Fibroblast of villous mesenchyme (primary cell): ENCODE measurements around the gene OR8J1. TPM values are rescaled to one million over a fixed set of nuclear protein-coding genes. Genes with fewer than 3 reads are reported as not detected.
"Not testable (repeated sequence)": the region's sequence is repeated elsewhere in the genome, so short reads cannot be mapped to it uniquely, and the experiment has no call there.

Experiments used
- DNase-seq: peaks from one replicate; pipeline ENCODE4 v3.0.0-alpha.2; 2010; ENCODE audit warnings: low read depth
- H3K4me3 ChIP-seq: 2 replicates; pipeline ENCODE4 v1.5.1; 2011; ENCODE audit warnings: low read depth, mild to moderate bottlenecking, low read length
- CTCF ChIP-seq: IDR thresholded peaks from 2 replicates; pipeline ENCODE4 v1.5.1; 2012; ENCODE audit warnings: low read depth, mild to moderate bottlenecking, low read length; ENCODE audit not compliant: insufficient read depth
- total RNA-seq: library from RNA; depleted of rRNA; stranded (reverse); fragments of >200 nt; gene quantifications from 2 replicates; pipeline ENCODE4 v1.2.3, GENCODE V29; 2012

Gene OR8J1
- total RNA-seq, 1 donor, result not detected

DNA sequence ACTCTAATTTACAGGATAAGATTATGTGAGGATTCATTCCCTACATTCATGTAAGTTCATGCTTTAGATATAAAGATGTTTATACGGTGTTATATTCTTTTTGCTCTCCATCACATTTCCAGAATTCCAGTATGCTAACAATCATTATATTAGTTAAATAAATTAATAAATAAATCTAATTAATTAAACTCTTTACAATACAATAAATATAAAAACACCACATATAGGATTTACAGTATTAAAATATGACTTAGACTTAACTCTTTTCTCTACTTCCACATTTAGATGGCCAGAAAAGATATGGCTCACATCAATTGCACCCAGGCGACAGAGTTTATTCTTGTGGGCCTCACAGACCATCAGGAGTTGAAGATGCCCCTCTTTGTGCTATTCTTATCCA lies 21.2 kb downstream of the OR8J1 start, which contains the start of gene OR8U1:
Gene OR8U1 (plus strand): TSS at position 301 of the 400 bp plus-strand sequence. CDS start 0 bp downstream, at position 301.
- no peak for DNase-seq
- no peak within 1 kb of the TSS for H3K4me3 ChIP-seq
- no peak for TF ChIP-seq CTCF

DNA sequence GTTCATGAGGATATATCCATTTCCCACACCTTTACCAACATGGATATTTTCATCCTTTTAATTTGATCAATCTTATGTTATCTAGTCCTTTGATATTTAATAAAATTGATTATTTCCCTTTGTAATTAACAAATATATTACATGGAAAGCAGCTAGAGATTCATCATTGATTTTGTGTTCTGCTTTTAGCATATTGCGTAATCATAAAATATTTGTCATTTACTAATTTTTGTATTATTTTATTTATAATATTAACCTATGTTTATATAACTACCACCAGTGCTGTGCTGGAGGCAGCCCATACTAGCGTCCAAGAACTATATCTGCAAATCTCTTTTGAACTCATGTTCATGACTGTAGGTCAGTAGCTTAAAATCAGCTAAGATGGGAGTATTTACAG lies 26.0 kb downstream of the OR8J1 start:
- no peak for TF ChIP-seq CTCF
- DNase-seq, result no peak
- no peak overlapping the region for H3K4me3 ChIP-seq

- no peak for TF ChIP-seq CTCF
Observed at GRCh38 chr11:56394381-56394780, 40.3 kb downstream of the OR8J1 start.

GRCh38 chr11:56396047-56396446 lies 42.0 kb downstream of the OR8J1 start:
- no peak for DNase-seq
- TF ChIP-seq CTCF, result no peak
- no peak overlapping the region for H3K4me3 ChIP-seq

More at GRCh38 chr11:56394381-56394780, 40.3 kb downstream of the OR8J1 start:
- no peak overlapping the region for H3K4me3 ChIP-seq
- DNase-seq, result no peak

DNA sequence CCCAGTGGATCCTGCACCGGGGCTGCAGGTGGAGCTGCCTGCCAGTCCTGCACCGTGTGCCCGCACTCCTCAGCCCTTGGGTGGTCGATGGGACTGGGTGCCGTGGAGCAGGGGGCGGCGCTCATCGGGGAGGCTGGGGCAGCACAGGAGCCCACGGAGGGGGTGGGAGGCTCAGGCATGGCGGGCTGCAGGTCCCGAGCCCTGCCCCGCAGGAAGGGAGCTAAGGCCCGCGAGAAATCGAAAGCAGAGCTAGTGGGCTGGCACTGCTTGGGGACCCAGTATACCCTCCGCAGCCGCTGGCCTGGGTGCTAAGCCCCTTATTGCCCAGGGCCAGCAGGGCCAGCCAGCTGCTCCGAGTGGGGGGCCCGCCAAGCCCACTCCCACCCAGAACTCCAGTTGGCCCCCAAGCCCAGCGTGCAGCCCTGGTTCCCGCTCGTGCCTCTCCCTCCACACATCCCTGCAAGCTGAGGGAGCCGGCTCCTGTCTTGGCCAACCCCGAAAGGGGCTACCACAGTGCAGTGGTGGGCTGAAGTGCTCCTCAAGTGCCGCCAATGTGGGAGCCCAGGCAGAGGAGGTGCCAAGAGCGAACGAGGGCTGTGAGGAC lies 47.9 kb downstream of the OR8J1 start:
- H3K4me3 ChIP-seq, DNase-seq: not testable (repeated sequence)

- no peak for TF ChIP-seq CTCF
- H3K4me3 ChIP-seq, result no peak overlapping the region
- DNase-seq, result no peak
Observed at GRCh38 chr11:56404393-56404792, 50.3 kb downstream of the OR8J1 start.

- no peak overlapping the region for H3K4me3 ChIP-seq
- DNase-seq, result no peak
- no peak for TF ChIP-seq CTCF
Observed at GRCh38 chr11:56410801-56411200, 56.7 kb downstream of the OR8J1 start.

Other genes starting within 250 kb of the OR8J1 start
- gene OR8H3, start 231.9 kb upstream of the OR8J1 start, total RNA-seq, result not detected in 2 replicates
- gene OR8J3, start 214.1 kb upstream of the OR8J1 start, total RNA-seq, result not detected in 2 replicates
- not detected in 2 replicates for gene OR8K5, start 194.0 kb upstream of the OR8J1 start, total RNA-seq
- not detected in 2 replicates for gene OR5J2, start 177.7 kb upstream of the OR8J1 start, total RNA-seq
- not detected in 2 replicates for gene OR5T2, start 120.0 kb upstream of the OR8J1 start, total RNA-seq
- gene OR5T3, start 102.0 kb upstream of the OR8J1 start, total RNA-seq, result not detected in 2 replicates
- not detected in 2 replicates for gene OR5T1, start 80.1 kb upstream of the OR8J1 start, total RNA-seq
- not detected in 2 replicates for gene OR8H1, start 62.0 kb upstream of the OR8J1 start, total RNA-seq
- gene OR8K3, start 39.1 kb upstream of the OR8J1 start, total RNA-seq, result not detected in 2 replicates
- not detected in 2 replicates for gene OR8K1, start 8.3 kb upstream of the OR8J1 start, total RNA-seq
- gene OR8U1, start 21.3 kb downstream of the OR8J1 start, total RNA-seq, result not detected in 2 replicates
- not detected in 2 replicates for gene OR5AL1, start 58.4 kb downstream of the OR8J1 start, total RNA-seq
- not detected in 2 replicates for gene OR5M3, start 119.1 kb downstream of the OR8J1 start, total RNA-seq
- not detected in 2 replicates for gene OR5M8, start 137.1 kb downstream of the OR8J1 start, total RNA-seq
- not detected in 2 replicates for gene OR5M11, start 189.0 kb downstream of the OR8J1 start, total RNA-seq
- not detected in 2 replicates for gene OR5M10, start 223.4 kb downstream of the OR8J1 start, total RNA-seq